ENCODE results near the gene BARHL1.

Gene BARHL1

GRCh38 chr9:132637801-132638200, 55.4 kb downstream of the BARHL1 start:
- H3K4me1 Mint-ChIP-seq: no peaks in the 10 kb centered on the region
- H3K9me3 Mint-ChIP-seq: no peaks in the 10 kb centered on the region
- H3K36me3 Mint-ChIP-seq: peaks cover 20% of the 10 kb centered on the region
- H3K4me3 Mint-ChIP-seq: no peak overlapping the region
- no peak overlapping the region for H3K27ac Mint-ChIP-seq
- no peaks in the 10 kb centered on the region for H3K27me3 Mint-ChIP-seq

- no peaks in the 10 kb centered on the region for H3K27me3 Mint-ChIP-seq
- H3K36me3 Mint-ChIP-seq: peaks cover 22% of the 10 kb centered on the region
These were observed 55.8 kb downstream of the BARHL1 start for GRCh38 chr9:132638240-132638639.

GRCh38 chr9:132639322-132639721, 56.9 kb downstream of the BARHL1 start:
- Mint-ChIP-seq H3K27ac (no peak overlapping the region), H3K27me3 (no peaks in the 10 kb centered on the region), H3K36me3 (peaks cover 21% of the 10 kb centered on the region), H3K4me3 (no peak overlapping the region), H3K9me3 (no peaks in the 10 kb centered on the region), H3K4me1 (no peaks in the 10 kb centered on the region)

More at GRCh38 chr9:132638240-132638639, 55.8 kb downstream of the BARHL1 start:
- Mint-ChIP-seq H3K4me3 (no peak overlapping the region), H3K4me1 (no peaks in the 10 kb centered on the region), H3K9me3 (no peaks in the 10 kb centered on the region), H3K27ac (no peak overlapping the region)
